Ovary (tissue), 9 donors: ENCODE data around the gene TMUB1. TPM values are rescaled to one million over a fixed set of nuclear protein-coding genes. Genes with fewer than 3 reads are reported as not detected.

ENCODE experiments used
- DNase-seq, 5 donors: peaks; one replicate each; pipeline ENCODE4 v3.0.0-alpha.2; 2019 to 2020
- H3K27ac ChIP-seq, 2 donors: fragments of 200-600 bp; one replicate each; pipeline versions ENCODE4 v1.5.1 to v1.8.0; 2019 to 2022
- H3K27me3 ChIP-seq: fragments of 200-600 bp; one replicate; pipeline ENCODE4 v1.8.0; 2022
- H3K36me3 ChIP-seq: fragments of 200-600 bp; sonication (generic); one replicate; pipeline ENCODE4 v1.5.1; 2019
- H3K4me1 ChIP-seq: one replicate; pipeline ENCODE4 v1.8.1; 2013; ENCODE audit warnings: mild to moderate bottlenecking, moderate library complexity; ENCODE audit not compliant: insufficient read depth
- H3K4me3 ChIP-seq: fragments of 200-600 bp; sonication (generic); one replicate; pipeline ENCODE4 v1.5.1; 2017
- H3K9me3 ChIP-seq, 2 donors: fragments of 200-600 bp in 1 of 2; sonication (generic) in 1 of 2; one replicate each; pipeline versions ENCODE4 v1.5.1 to v1.8.1; 2013 to 2019; ENCODE audit warnings: mild to moderate bottlenecking in 1 of 2, moderate library complexity in 1 of 2
- EP300 ChIP-seq: sonication (generic); formaldehyde crosslinking; IDR thresholded peaks from one replicate; pipeline ENCODE4 v1.6.1; 2017; ENCODE audit warnings: antibody characterized with exemption
- POLR2A ChIP-seq: fragments of 450-650 bp; IDR thresholded peaks from one replicate; pipeline ENCODE4 v1.6.1; 2017; ENCODE audit warnings: antibody characterized with exemption, mild to moderate bottlenecking, moderate library complexity
- WGBS, 3 donors: extraction: QIAGEN DNeasy Blood & Tissue Kit in 1 of 3; methylation state at CpG; one replicate each; pipeline versions ENCODE4 v1.1.5 to v1.1.7; 2013 to 2017; 5-methylcytosine and 5-hydroxymethylcytosine counted together
- intact Hi-C, 4 donors: fragments of 100-400 bp; cut with DNase I; formaldehyde crosslinking; loops; one replicate each; pipeline versions ENCODE4 v1.11.0 to v1.15.1; 2022 to 2023
- polyA plus RNA-seq, 2 donors: library from polyadenylated mRNA; stranded (reverse); fragments of 200-250 nt in 1 of 2; fragments of 350-450 nt in 1 of 2; fragmentation: Illumina TruSeq in 1 of 2; extraction: RNeasy Lipid Tissue Mini Kit (QIAGEN cat#74804) in 1 of 2; gene quantifications; one replicate each; pipeline ENCODE4 v1.2.3, GENCODE V29; 2013 to 2014
- total RNA-seq, 7 donors: library from RNA; depleted of rRNA in 2 of 7; stranded (reverse); fragments of >200 nt in 2 of 7; fragmentation: NEBNext Ultra II Directional in 3 of 7; extraction: Animal tissue kit (Norgen Biotek cat#: 25700) in 3 of 7; gene quantifications; one replicate each; pipeline versions ENCODE4 v1.1.0 to v1.2.4, GENCODE V29; 2016 to 2023
- TF ChIP-seq, protein P1 (sequence below), 3 donors: fragments of 450-650 bp in 2 of 3; fragments of 200-600 bp in 1 of 3; IDR thresholded peaks; one replicate each; pipeline versions ENCODE4 v1.5.1 to v1.8.0; 2016 to 2022; ENCODE audit warnings: antibody characterized with exemption in 3 of 3, mild to moderate bottlenecking in 1 of 3
- donor health status: DM: no; HTN: no; CAD: no; lungs with moderate emphysema.
- donor health status: DM: no; HTN: no; CAD: no.
- donor health status: Bipolar disorder and iron deficiency.
- donor health status: DM: yes; HTN: yes; CAD: no.
- donor health status: DM: no; HTN: no; CAD: no.
- donor health status: DM: yes; HTN: yes; CAD: no.

TMUB1 gene
- total and polyA plus RNA-seq, 9 donors = 1.9 to 40.3 (median 28.8) TPM

DNA sequence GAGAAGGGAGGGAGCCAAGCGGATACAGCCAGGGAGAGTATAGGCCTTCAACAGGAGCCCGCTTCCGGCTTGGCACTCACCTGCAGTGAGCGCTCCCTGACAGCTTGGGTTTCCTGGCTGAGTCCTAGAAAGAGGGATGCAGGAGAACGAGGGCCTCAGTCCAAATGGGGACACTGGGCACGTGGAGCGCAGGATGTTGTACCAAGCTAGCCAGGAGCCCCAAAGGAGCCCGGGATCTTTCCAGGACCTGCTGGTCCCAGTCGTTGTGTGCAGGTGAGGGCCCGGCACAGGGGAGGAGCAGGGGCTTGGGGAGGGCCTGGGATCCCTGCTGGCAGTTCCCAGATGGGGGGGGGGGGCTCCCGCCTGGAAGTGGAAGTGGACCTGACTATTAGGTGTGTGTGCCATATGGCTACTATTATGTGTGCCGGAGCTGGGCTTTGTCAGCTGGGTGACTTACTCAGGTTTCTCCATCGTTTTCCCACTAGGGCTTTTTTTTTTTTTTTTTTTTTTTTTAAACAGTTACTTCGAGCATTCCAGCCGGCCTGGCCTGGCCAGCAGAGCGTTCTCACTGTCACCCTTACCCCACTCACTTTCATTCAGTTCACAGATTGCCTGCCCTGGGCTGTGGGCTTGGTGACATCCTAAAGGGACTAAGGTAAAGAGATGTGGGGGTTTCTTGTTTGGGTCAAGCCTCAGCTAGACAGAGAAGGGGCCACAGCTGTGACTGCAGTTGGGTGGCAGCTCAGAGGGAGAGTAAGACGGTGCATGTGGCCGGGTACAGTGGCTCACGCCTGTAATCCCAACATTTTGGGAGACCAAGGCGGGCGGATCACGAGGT, 6.8 kb upstream of the TMUB1 start:
- intact Hi-C loops = no loop called here
- 65 to 74% (median 70%) methylated on average over 22 of the region's 22 CpGs for WGBS, 3 donors
- Histone ChIP-seq H3K27ac (peak overlapping the region; percentile 64 to 77), H3K9me3 (no peaks in the 10 kb centered on the region), H3K4me1 (peaks cover 22% of the 10 kb centered on the region), H3K36me3 (no peaks in the 10 kb centered on the region), H3K4me3 (no peak overlapping the region), H3K27me3 (no peaks in the 10 kb centered on the region)
- peak in 3 of 5 donors; percentile 30 to 41 (median 37) for DNase-seq
- TF ChIP-seq EP300 (no peak), POLR2A (no peak)
- TF ChIP-seq, protein P1, sequence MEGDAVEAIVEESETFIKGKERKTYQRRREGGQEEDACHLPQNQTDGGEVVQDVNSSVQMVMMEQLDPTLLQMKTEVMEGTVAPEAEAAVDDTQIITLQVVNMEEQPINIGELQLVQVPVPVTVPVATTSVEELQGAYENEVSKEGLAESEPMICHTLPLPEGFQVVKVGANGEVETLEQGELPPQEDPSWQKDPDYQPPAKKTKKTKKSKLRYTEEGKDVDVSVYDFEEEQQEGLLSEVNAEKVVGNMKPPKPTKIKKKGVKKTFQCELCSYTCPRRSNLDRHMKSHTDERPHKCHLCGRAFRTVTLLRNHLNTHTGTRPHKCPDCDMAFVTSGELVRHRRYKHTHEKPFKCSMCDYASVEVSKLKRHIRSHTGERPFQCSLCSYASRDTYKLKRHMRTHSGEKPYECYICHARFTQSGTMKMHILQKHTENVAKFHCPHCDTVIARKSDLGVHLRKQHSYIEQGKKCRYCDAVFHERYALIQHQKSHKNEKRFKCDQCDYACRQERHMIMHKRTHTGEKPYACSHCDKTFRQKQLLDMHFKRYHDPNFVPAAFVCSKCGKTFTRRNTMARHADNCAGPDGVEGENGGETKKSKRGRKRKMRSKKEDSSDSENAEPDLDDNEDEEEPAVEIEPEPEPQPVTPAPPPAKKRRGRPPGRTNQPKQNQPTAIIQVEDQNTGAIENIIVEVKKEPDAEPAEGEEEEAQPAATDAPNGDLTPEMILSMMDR (IDR thresholded peaks at IDR 0.05) = no peak

DNA sequence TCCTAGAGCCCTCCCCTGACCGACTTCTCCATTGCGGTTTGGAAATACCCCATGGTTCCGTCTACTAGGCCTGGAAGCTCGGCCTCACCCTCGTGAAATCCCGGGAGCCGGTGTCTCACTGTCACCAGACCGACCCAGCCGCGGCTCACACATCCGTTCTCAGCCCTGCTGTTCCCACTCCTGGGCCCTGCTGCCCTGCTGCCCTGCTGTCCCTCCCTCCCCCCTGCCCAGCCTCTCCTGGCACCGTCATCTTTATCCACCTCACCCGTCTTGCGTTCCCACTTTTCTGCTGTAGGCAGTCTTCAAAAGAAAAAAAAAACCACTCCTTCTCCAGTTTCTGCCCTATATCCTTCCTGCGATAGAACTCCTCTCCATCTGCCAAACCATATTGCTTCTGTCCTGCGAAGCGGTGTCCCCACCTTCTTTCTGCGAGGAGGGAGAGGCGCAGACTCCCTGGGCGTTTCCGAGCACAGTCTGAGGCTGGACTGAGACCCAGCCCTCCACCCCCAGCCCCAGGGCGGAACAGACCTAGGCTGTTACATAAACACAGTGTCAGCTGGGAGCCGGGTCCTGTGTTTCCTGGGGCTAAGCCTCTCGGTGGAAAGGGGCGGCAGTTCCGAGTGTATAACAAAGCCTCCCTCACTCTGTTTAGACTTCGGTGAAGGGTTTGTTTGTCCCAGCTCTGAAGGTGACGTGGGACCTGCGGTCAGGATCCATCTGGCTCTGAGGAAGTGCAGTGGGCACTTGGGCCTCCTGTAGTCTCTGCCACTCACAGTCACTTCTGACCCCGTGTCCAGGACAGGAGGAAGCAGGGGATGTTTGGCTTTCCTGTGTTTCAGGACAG, 5.8 kb upstream of the TMUB1 start:
- Histone ChIP-seq H3K4me1 (peaks cover 22% of the 10 kb centered on the region), H3K27me3 (no peaks in the 10 kb centered on the region)
- intact Hi-C loops = no loop called here

DNA sequence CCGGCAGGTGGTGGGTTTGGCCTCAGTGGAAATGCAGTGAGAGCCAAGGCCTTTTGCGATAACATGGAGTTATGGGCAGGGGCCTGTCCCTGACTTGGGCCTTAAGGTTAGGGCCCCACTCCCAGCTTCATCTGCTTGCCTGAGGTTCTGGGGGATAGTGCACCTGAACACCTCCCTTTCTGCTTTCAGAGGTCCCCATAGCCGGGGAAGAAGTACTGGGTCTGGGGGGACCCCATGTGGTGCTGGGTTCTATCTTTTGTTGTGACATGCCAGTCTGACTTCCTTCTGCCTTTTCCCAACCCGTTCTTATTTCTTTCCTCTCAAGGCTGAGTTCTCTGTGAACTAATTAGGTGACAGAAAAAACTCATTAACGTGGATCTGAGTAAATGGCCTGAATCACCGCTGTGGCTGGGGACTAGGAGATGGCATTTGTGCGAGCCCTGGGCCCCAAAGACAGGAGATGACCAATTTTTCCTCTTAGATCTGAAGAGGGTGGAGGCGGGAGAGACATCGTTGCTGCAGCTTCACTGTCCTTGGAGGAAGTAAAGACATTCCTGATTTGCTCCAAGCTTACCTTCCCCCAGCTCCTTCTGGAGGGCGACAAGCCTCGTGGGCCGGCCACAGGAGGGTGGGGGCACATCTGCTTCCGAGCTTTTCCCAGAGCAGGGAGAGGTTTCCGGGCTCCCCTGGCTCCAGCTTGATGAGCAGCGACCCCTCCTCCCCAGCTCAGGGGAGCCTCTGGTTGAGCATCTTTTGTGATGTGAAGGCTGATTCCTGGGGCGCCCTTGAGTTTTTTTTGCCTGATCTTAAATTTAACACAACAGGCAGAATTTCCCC, 4.9 kb upstream of the TMUB1 start:
- intact Hi-C loops = no loop called here
- H3K9me3 ChIP-seq = no peaks in the 10 kb centered on the region
- H3K4me3 ChIP-seq = peak overlapping the region; percentile 70
- no peak for TF ChIP-seq EP300
- TF ChIP-seq, protein P1 (IDR thresholded peaks at IDR 0.05) = no peak
- no peak for TF ChIP-seq POLR2A
- H3K27me3 ChIP-seq = no peaks in the 10 kb centered on the region
- no peaks in the 10 kb centered on the region for H3K36me3 ChIP-seq
- peaks cover 25% of the 10 kb centered on the region for H3K4me1 ChIP-seq
- H3K27ac ChIP-seq = peak overlapping the region; percentile 77 to 86
- WGBS, 3 donors = 16 to 37% (median 27%) methylated on average over 16 of the region's 16 CpGs
- DNase-seq = peak in 3 of 5 donors; percentile 19 to 43 (median 43)

More for the DNA sequence above, 5.8 kb upstream of the TMUB1 start:
- Histone ChIP-seq H3K27ac (peak overlapping the region; percentile 64 to 77), H3K4me3 (peak overlapping the region; percentile 70), H3K36me3 (no peaks in the 10 kb centered on the region), H3K9me3 (no peaks in the 10 kb centered on the region)
- peak; percentile 60 to 78 (median 69) for DNase-seq
- WGBS, 3 donors = 8 to 16% (median 11%) methylated on average over 30 of the region's 30 CpGs
- TF ChIP-seq, protein P1 (IDR thresholded peaks at IDR 0.05) = no peak
- no peak for TF ChIP-seq EP300
- no peak for TF ChIP-seq POLR2A
